ENCODE results near the gene LINC01488.

Gene LINC01488

GRCh38 chr11:69481393-69481844 is at the start of gene LINC01488:
TSS of gene LINC01488 (plus strand) at chr11:69481663.
- DNase-seq (ENCODE audit: low read depth) = no peak

- no peak for DNase-seq (ENCODE audit: low read depth)
These were observed 49.3 kb upstream of the LINC01488 start for GRCh38 chr11:69431893-69432738.

- no peak for DNase-seq (ENCODE audit: low read depth)
These were observed 47.7 kb upstream of the LINC01488 start for GRCh38 chr11:69433741-69434140.

GRCh38 chr11:69434471-69434931 is 47.0 kb upstream of the LINC01488 start:
- no peak for DNase-seq (ENCODE audit: low read depth)

GRCh38 chr11:69435161-69435986 is 46.1 kb upstream of the LINC01488 start:
- DNase-seq (ENCODE audit: low read depth) = no peak

- no peak for DNase-seq (ENCODE audit: low read depth)
These were observed 45.2 kb upstream of the LINC01488 start for GRCh38 chr11:69436041-69436982.

- no peak for DNase-seq (ENCODE audit: low read depth)
These were observed 44.2 kb upstream of the LINC01488 start for GRCh38 chr11:69437001-69437875.

GRCh38 chr11:69437876-69438205 is 43.6 kb upstream of the LINC01488 start:
- DNase-seq (ENCODE audit: low read depth) = no peak

GRCh38 chr11:69438286-69438920 is 43.1 kb upstream of the LINC01488 start:
- no peak for DNase-seq (ENCODE audit: low read depth)

GRCh38 chr11:69439127-69439526 is 42.3 kb upstream of the LINC01488 start:
- no peak for DNase-seq (ENCODE audit: low read depth)

GRCh38 chr11:69439651-69440464 is 41.6 kb upstream of the LINC01488 start:
- no peak for DNase-seq (ENCODE audit: low read depth)

- no peak for DNase-seq (ENCODE audit: low read depth)
These were observed 40.6 kb upstream of the LINC01488 start for GRCh38 chr11:69440876-69441275.

GRCh38 chr11:69442012-69442806 is 39.3 kb upstream of the LINC01488 start:
- DNase-seq (ENCODE audit: low read depth) = no peak

- DNase-seq (ENCODE audit: low read depth) = peak; percentile 10
These were observed 38.7 kb upstream of the LINC01488 start for GRCh38 chr11:69442807-69443137.

GRCh38 chr11:69443138-69443967 is 38.1 kb upstream of the LINC01488 start:
- DNase-seq (ENCODE audit: low read depth) = peak; percentile 86

GRCh38 chr11:69443968-69444364 is 37.5 kb upstream of the LINC01488 start:
- DNase-seq (ENCODE audit: low read depth) = peak; percentile 18

- peak; percentile 94 for DNase-seq (ENCODE audit: low read depth)
These were observed 36.9 kb upstream of the LINC01488 start for GRCh38 chr11:69444381-69445130.
